Measurements from ENCODE around the gene ITIH5.

GRCh38 chr10:7665767-7666166, 999 bp downstream of the ITIH5 start:
- TF ChIP-seq CTCF (IDR thresholded peaks at IDR 0.05; ENCODE audit: poor library complexity, severe bottlenecking) = no peak
- TF ChIP-seq POLR2AphosphoS5 (IDR thresholded peaks at IDR 0.05) = no peak
- TF ChIP-seq RAD21 (conservative IDR thresholded peaks at IDR 0.05) = no peak
- TF ChIP-seq MXI1 (conservative IDR thresholded peaks at IDR 0.05; ENCODE audit: poor library complexity, severe bottlenecking) = no peak
- TF ChIP-seq EZH2 (IDR thresholded peaks at IDR 0.05; ENCODE audit: borderline replicate concordance, insufficient read depth, low read length, poor library complexity, severe bottlenecking) = no peak
- TF ChIP-seq REST (IDR thresholded peaks at IDR 0.05; ENCODE audit: borderline replicate concordance) = no peak
- TF ChIP-seq TAF1 (IDR thresholded peaks at IDR 0.05; ENCODE audit: low read depth) = no peak
- TF ChIP-seq EP300 (conservative IDR thresholded peaks at IDR 0.05; ENCODE audit: poor library complexity, severe bottlenecking) = no peak
- TF ChIP-seq SMC3 (conservative IDR thresholded peaks at IDR 0.05; ENCODE audit: poor library complexity) = no peak
